HG03025 (cell line): ENCODE measurements around the gene RNF207.
"Not testable (repeated sequence)": the region's sequence is repeated elsewhere in the genome, so short reads cannot be mapped to it uniquely, and the experiment has no call there.

Experiments
- ATAC-seq: cut with Tn5 transposase; IDR thresholded peaks from one replicate; pipeline ENCODE4 v1.9.1; 2021; ENCODE audit warnings: mild to moderate bottlenecking, moderate library complexity; ENCODE audit not compliant: unreplicated experiment, low FRiP score

The RNF207 gene

DNA sequence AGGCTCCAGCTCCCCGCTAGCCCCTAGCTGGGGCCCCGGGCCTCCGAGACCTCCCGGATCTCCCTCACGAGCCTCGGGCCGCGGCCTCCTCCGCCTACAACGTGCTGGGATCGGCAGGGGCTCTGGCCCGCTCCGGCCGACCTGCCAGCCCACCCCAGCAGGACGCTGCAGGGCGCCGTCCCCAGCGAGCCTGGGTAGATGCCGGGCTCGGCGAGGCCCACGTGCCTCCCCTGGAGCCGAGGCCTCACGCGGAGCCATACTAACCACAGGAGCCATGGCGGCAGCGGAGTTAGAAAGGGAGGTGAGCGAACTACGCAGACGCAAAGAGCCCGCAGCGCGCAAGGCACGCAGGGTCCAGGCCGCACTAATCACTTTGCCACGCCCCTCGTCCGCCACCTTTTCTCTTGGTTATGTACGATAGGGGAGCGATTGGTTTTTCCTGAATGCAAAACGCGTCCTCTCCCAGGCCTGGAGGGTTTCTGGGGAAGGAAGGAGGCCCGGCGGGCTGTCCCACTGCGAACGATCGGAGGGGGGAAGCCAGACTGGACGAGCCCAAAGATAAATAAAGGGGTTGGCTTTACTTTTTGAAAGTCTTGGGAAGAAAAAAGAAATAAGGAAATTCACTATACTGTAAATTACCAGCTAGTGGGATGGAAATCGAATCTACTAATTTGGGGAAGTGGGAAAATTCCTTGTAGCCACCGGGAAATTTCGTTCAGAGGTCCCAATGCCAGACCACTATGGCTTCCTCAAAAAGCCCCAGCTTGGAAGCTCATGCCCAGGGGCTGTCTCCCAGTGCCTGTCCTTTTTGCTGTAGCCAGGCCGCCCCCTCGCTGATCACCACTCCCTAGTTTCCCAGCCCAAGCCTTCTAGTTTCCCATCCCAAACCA lies 6.4 kb upstream of the RNF207 start, which contains the start of gene RPL22:
RPL22 (minus strand) TSS at position 298 of the 890 bp plus-strand sequence; CDS start at position 276, 22 bp downstream.
- peak; percentile 94 for ATAC-seq

DNA sequence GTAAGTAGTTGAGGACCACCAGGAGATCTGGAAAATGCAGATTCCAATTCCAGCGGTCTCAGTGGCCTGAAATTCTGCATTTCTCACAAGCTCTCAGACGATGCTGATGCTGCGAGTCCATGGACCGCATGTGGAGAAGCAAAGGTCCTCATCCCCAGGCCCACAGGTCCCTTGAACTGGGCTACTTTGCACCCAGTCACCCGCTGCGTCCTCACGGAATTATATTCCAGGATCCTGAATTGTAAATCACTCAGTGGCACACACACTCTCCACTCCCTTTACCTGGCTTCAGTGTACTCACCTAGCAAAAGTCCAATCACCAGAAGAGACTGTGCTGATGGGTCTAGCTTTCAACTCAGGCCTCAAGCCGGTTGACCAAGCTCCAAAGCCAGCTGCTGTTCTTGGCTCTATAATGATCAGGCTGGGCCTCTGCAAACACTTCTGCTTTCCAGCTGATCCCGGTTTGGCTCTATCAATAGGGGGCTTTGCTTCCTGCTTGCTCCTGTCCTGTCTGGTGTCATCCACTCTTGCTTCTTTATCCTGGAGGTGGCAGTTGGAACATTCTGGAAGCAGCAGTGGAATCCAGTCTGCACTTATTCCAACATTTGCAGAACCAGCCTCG lies 5.6 kb upstream of the RNF207 start:
- ATAC-seq, result no peak

DNA sequence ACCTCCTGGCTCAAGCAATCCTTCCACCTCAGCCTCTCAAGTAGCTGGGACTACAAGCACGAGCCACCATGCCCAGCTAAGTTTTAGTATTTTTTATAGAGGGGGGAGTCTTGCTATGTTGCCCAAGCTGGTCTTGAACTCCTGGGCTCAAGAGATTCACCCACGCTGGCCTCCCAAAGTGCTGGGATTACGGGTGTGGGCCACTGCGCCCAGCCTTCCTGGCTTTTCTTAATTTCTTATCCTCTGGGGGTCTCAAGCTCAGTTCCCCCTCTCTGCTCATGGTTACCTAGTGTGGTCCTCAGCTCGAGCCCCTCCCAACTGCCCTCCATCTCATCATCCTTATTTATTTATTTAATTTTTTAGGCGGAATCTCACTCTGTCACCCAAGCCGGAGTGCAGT lies 3.7 kb upstream of the RNF207 start:
- no peak for ATAC-seq

DNA sequence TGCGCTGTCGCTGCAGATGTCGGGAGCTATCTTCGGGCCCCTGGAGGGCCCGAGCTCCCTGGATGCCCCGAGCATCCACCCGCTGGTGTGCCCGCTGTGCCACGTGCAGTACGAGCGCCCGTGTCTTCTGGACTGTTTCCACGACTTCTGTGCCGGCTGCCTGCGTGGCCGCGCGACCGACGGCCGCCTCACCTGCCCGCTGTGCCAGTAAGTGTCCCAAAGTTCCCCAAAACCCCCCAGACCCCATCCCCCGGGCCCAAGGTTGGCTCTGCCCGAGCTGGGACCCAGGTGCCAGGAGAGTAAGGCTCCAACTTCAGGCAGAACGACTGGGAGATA lies 569 bp downstream of the RNF207 start:
- no peak for ATAC-seq

DNA sequence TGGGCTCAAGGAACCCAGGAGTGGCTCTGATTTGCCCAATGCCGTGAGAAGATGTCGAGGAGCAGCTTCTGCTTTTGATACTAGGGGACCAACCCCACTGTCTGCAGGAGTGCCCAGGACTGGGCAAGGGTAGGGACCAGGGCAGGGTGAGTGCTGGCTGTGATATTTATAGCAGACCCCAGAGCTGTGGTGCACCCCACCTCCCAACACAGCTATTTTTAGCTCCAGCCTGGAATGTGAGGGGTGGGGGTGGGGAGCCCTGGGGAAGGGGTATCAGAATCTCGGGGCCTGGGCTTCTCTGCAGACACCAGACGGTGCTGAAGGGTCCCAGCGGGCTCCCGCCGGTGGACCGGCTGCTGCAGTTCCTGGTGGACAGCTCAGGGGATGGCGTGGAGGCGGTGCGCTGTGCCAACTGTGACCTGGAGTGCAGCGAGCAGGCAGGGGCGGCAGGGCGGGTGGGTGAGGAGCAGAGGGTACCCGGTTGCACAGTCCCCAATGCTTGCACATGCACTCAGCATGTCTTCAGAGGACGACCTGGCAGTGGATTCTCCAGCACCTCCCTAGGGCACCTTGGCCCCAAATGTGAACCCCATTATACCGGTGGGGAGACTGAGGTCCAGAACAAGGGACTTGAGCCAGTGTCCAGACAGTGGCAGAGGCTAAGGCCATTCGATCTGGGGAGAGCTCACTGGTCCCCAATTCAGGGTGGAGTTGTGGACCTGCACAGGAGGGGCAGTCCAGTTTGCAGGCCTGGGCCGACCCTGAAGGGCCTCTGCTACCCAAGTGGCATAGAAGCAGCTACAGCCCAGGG lies 1.4 kb downstream of the RNF207 start:
- ATAC-seq, result no peak

GRCh38 chr1:6207921-6208320 lies 2.0 kb downstream of the RNF207 start:
- ATAC-seq, result no peak

GRCh38 chr1:6208723-6209660 lies 3.1 kb downstream of the RNF207 start:
- no peak for ATAC-seq

DNA sequence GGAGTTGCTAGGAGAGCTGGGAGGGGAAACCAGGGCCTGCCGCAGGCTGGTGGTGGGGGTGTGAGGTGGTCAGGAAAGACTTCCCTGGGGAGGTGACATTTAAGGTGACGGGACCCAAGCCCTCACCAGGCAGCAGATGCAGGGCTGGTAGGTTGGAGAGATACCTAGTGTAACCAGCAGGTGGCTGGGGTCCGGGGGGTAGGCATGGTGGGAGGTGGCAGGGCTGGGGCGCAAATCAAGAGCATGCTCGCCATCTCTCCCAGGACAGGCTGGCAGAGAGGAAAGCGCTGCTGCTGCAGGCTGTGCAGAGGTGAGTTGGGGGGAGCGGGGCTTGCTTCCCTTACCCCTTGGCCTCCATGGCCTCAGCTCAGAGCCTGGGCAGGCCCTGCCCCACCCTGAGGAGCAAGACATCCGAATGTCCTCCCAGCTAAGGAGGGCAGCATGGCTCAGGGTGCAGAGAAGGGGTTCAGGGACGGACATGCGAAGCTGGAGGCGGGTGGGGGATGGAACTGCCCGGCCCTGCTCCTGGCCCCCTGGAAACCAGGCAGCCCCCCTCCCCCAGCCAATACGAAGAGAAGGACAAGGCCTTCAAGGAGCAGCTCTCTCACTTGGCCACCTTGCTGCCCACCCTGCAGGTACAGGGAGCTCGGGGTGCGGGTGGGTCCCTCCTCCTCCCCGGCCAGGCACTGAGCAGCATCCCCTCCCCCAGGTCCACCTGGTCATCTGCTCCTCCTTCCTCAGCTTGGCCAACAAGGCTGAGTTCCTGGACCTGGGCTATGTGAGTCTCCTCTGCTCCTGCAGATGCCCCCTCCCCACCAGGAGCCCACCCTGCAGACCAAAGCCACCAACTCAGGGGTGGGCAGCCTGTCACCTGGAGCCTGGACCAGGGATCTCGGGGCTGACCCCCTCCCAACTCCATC lies 4.0 kb downstream of the RNF207 start:
- no peak for ATAC-seq

GRCh38 chr1:6210591-6211355 lies 4.9 kb downstream of the RNF207 start:
- ATAC-seq, result no peak

GRCh38 chr1:6211731-6212130 lies 5.8 kb downstream of the RNF207 start:
- no peak for ATAC-seq

GRCh38 chr1:6212193-6212959 lies 6.5 kb downstream of the RNF207 start:
- ATAC-seq, result no peak

DNA sequence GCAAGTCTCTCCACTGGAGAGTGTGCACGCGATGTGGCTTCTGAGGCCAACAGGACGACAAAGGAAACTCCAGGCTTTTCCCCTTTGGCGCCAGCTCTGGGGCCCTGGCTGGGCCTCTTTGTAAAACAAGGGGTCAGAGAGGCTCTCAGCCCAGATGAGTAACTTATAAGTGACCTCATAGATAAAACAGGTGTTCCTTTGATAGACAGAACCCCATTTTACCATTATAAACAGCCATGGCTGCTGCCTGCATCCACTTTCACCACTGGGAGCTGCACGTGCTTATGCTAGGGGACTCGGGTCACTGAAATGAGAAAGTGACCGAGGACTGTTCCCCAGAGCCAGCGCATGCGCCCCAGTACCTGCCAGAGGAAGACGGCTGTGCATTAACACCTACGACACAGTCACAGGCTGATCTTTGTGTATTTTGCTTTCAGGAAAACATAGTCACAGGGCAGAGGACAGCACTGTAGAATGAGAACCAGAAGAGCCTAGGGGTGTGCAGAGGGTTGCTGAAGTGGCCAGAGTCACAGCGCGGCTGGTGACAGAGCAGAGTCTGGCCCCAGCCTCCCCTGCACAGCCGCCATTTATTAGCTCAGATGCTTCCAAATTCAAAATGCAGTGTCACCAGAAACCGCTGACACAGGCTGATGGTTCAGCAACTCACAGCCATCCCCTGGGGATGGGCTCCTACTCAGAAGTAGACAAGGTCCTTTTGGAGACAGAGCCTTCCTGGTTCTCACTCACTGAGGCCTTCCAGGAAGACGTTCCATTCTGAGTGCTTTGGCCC lies 12.7 kb downstream of the RNF207 start:
- ATAC-seq, result no peak

DNA sequence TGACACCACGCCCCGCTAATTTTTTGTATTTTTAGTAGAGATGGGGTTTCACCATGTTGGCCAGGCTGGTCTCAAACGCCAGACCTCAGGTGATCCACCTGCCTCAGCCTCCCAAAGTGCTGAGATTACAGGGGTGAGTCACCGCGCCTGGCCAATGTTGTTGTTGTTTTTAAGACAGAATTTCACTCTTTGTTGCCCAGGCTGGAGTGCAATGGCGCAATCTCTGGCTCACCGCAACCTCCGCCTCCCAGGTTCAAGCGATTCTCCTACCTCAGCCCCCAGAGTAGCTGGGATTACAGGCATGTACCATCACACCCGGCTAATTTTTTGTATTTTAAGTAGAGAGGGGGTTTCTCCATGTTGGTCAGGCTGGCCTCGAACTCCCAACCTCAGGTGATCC lies 13.7 kb downstream of the RNF207 start:
- ATAC-seq, result not testable (repeated sequence)

- no peak for ATAC-seq
Observed at GRCh38 chr1:6220236-6220635, 14.3 kb downstream of the RNF207 start.

- no peak for ATAC-seq
Observed at GRCh38 chr1:6221210-6221784, 15.4 kb downstream of the RNF207 start.

GRCh38 chr1:6222636-6223035 lies 16.7 kb downstream of the RNF207 start:
- ATAC-seq, result no peak
